Measurements from ENCODE around the gene MLLT10. TPM values are rescaled to one million over a fixed set of nuclear protein-coding genes. Genes with fewer than 3 reads are reported as not detected.

The MLLT10 gene
- total and polyA plus RNA-seq, 12 donors = 15.8 to 49.1 (median 29.8) TPM

- H3K27ac ChIP-seq = no peak overlapping the region
- intact Hi-C loops (cut with DNase I) = no loop called here
- peaks cover 0 to 6% of the 10 kb centered on the region in 2 donors for H3K4me1 ChIP-seq (replicated peaks in 1 of 2)
Observed at GRCh38 chr10:21501091-21501490, 32.9 kb upstream of the MLLT10 start.

GRCh38 chr10:21501731-21502347, 32.2 kb upstream of the MLLT10 start:
- H3K4me3 ChIP-seq = no peak overlapping the region
- no peaks in the 10 kb centered on the region for H3K9me3 ChIP-seq (replicated peaks in 1 of 3)
- intact Hi-C loops (cut with DNase I) = no loop called here
- H3K4me1 ChIP-seq (replicated peaks in 1 of 2) = peaks cover 0 to 6% of the 10 kb centered on the region in 2 donors
- H3K27ac ChIP-seq = no peak overlapping the region
- H3K36me3 ChIP-seq (replicated peaks in 1 of 2) = no peaks in the 10 kb centered on the region
- WGBS, 4 donors = 89 to 100% (median 95%) methylated on average over 2 of the region's 2 CpGs
- no peak for DNase-seq
- no peaks in the 10 kb centered on the region for H3K27me3 ChIP-seq
- TF ChIP-seq CTCF (IDR thresholded peaks at IDR 0.05) (no peak), POLR2A (IDR thresholded peaks at IDR 0.05) (no peak)

More at GRCh38 chr10:21501091-21501490, 32.9 kb upstream of the MLLT10 start:
- H3K36me3 ChIP-seq (replicated peaks in 1 of 2) = no peaks in the 10 kb centered on the region
- H3K9me3 ChIP-seq (replicated peaks in 1 of 3) = no peaks in the 10 kb centered on the region
- DNase-seq = no peak
- 88 to 97% (median 95%) methylated on average over 4 to 5 of the region's 5 CpGs for WGBS, 4 donors
- TF ChIP-seq POLR2A (IDR thresholded peaks at IDR 0.05) = no peak
- TF ChIP-seq CTCF (IDR thresholded peaks at IDR 0.05) = no peak
- H3K27me3 ChIP-seq = no peaks in the 10 kb centered on the region
- no peak overlapping the region for H3K4me3 ChIP-seq

- TF ChIP-seq POLR2A (IDR thresholded peaks at IDR 0.05) (no peak), CTCF (IDR thresholded peaks at IDR 0.05) (no peak)
- no peak overlapping the region for H3K27ac ChIP-seq
- DNase-seq = no peak
- H3K9me3 ChIP-seq (replicated peaks in 1 of 3) = no peaks in the 10 kb centered on the region
- H3K4me1 ChIP-seq (replicated peaks in 1 of 2) = peaks cover 0 to 5% of the 10 kb centered on the region in 2 donors
- H3K36me3 ChIP-seq (replicated peaks in 1 of 2) = no peaks in the 10 kb centered on the region
- intact Hi-C loops (cut with DNase I) = no loop called here
- H3K27me3 ChIP-seq = no peaks in the 10 kb centered on the region
- WGBS, 4 donors = 89 to 100% (median 92%) methylated on average over 3 of the region's 3 CpGs
- no peak overlapping the region for H3K4me3 ChIP-seq
Observed at GRCh38 chr10:21502348-21502740, 31.7 kb upstream of the MLLT10 start.

- no peak overlapping the region for H3K27ac ChIP-seq
- H3K4me3 ChIP-seq = no peak overlapping the region
- no peak for TF ChIP-seq CTCF (IDR thresholded peaks at IDR 0.05)
- no peak for TF ChIP-seq POLR2A (IDR thresholded peaks at IDR 0.05)
- H3K9me3 ChIP-seq (replicated peaks in 1 of 3) = no peaks in the 10 kb centered on the region
- H3K4me1 ChIP-seq (replicated peaks in 1 of 2) = no peaks in the 10 kb centered on the region
- 78 to 86% (median 84%) methylated on average over 1 of the region's 1 CpG for WGBS, 4 donors
- H3K27me3 ChIP-seq = no peaks in the 10 kb centered on the region
- intact Hi-C loops (cut with DNase I) = no loop called here
- DNase-seq = no peak
- no peaks in the 10 kb centered on the region for H3K36me3 ChIP-seq (replicated peaks in 1 of 2)
Observed at GRCh38 chr10:21503542-21503941, 30.5 kb upstream of the MLLT10 start.

Measured in adrenal gland (tissue), 12 donors.